ENCODE data around the gene MFRP. TPM values are rescaled to one million over a fixed set of nuclear protein-coding genes. Genes with fewer than 3 reads are reported as not detected.

Gene MFRP
- total RNA-seq, 2 donors from 2014 or later = not detected

DNA sequence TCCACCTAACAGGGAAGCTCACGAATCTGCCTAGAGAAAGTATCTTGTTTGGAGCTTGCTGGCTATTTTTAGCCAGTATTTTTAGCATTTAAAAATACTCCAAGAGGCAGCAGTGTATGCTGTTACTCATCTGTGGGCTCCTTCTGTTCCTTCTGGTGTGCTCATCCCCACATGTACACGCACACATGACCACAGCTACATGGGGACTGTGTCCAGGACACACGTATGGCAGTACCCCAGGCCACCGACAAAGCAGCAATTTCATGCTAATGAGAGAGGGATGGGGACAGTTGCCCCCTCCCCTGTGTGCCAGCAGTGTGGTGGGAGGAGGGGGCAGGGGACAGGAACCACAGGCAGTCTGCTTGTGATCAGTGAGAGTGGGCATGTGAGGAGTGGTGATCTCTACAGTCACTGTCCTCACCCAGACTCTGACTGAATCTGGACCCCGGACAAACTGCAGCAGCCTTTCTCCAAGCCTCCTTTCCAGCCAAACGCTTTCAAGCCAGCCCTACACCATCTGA, 18.6 kb upstream of the MFRP start:
- Histone ChIP-seq H3K9me3 (no peaks in the 10 kb centered on the region), H3K4me3 (peak overlapping the region in 1 of 2 donors; percentile 56), H3K36me3 (no peaks in the 10 kb centered on the region), H3K27ac (peak overlapping the region; percentile 94), H3K4me1 (peaks cover 0 to 80% of the 10 kb centered on the region in 2 donors), H3K27me3 (no peaks in the 10 kb centered on the region)
- no peak for DNase-seq (ENCODE audit: low spot score)
- TF ChIP-seq, protein P1, sequence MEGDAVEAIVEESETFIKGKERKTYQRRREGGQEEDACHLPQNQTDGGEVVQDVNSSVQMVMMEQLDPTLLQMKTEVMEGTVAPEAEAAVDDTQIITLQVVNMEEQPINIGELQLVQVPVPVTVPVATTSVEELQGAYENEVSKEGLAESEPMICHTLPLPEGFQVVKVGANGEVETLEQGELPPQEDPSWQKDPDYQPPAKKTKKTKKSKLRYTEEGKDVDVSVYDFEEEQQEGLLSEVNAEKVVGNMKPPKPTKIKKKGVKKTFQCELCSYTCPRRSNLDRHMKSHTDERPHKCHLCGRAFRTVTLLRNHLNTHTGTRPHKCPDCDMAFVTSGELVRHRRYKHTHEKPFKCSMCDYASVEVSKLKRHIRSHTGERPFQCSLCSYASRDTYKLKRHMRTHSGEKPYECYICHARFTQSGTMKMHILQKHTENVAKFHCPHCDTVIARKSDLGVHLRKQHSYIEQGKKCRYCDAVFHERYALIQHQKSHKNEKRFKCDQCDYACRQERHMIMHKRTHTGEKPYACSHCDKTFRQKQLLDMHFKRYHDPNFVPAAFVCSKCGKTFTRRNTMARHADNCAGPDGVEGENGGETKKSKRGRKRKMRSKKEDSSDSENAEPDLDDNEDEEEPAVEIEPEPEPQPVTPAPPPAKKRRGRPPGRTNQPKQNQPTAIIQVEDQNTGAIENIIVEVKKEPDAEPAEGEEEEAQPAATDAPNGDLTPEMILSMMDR (IDR thresholded peaks at IDR 0.05) = no peak

DNA sequence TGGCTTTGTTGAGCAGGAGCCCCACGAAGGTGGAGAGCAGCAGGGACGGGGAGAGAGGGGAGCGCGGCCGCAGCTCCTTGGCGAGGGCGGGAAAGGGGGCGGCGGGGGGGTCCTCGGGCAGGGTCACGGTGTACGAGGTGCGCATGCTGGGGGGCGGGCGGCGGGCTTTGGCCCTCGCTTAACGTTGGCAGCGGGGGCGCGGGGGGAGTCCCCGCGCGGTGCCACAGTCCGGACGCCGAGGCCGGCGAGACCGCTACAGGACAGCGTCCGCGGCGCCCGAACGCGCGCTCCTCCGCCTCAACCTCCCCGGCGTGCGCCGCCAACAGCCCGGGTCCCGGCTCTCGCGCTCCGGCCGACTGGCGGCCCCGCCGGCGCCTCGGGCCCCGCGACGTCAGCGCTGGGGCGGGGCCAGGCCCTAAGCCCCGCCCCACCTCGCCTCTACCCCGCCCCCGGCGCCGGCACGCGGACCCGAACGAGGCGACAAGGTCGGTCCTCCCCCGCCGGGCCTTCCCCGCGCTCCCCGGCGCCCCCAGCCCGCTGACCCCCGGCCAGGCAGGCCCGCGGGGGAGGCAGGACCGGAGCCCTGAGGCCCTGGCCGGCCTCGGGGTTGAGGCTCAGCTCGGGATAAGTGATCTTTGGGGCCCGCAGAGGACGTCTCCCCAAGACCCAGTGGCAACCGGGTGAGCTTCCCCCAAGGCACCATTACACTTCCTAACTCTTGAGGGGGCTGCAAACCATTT, 17.5 kb upstream of the MFRP start:
- Histone ChIP-seq H3K36me3 (peaks cover 9% of the 10 kb centered on the region), H3K9me3 (no peaks in the 10 kb centered on the region), H3K27me3 (no peaks in the 10 kb centered on the region), H3K4me1 (peaks cover 0 to 78% of the 10 kb centered on the region in 2 donors), H3K4me3 (peak overlapping the region; percentile 49 to 56), H3K27ac (peak overlapping the region; percentile 94)
- TF ChIP-seq, protein P1 (IDR thresholded peaks at IDR 0.05) = no peak
- DNase-seq (ENCODE audit: low spot score) = no peak

DNA sequence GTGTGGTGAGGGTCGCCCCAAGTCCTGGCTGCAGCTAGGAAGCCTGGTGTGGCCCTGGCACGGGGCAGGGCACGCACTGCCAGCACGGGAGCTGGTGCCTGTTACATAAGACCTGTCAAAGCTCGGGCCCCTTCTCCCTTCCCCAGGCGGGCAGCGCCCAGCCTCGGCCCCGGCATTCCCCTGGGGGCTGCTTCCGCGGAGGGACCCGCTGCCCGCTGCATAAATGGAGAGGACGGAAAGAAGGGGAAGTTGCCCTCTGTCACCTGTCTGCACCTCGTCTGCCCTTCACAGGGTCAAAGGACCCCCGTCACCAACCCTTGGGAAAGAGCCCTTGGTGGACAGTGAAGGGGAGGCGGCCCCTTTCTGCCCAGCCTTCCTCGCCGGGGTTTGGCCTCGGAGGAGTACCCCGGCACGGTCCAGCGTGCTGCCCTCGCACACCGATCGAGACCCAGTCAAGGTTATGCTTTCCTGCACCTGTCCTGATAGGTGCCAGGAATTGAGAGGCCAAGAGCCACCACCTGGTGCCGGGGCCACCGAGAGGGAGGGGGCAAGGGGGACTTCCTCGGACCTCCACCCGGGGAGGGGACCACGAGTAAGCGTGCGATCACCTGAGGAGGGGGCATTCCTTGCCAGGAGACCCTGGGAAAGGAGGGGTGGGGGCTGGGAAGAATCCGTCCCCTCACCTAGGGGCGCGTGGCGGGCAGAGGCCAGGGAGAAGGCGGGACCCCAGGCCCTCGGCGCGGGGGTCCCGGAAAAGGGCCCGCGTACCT, 16.8 kb upstream of the MFRP start:
- H3K27ac ChIP-seq = peak overlapping the region; percentile 94
- peaks cover 16% of the 10 kb centered on the region for H3K36me3 ChIP-seq
- no peaks in the 10 kb centered on the region for H3K27me3 ChIP-seq
- peak overlapping the region; percentile 49 to 56 for H3K4me3 ChIP-seq
- no peaks in the 10 kb centered on the region for H3K9me3 ChIP-seq
- TF ChIP-seq, protein P1 (IDR thresholded peaks at IDR 0.05) = no peak
- no peak for DNase-seq (ENCODE audit: low spot score)
- H3K4me1 ChIP-seq = peaks cover 0 to 71% of the 10 kb centered on the region in 2 donors

DNA sequence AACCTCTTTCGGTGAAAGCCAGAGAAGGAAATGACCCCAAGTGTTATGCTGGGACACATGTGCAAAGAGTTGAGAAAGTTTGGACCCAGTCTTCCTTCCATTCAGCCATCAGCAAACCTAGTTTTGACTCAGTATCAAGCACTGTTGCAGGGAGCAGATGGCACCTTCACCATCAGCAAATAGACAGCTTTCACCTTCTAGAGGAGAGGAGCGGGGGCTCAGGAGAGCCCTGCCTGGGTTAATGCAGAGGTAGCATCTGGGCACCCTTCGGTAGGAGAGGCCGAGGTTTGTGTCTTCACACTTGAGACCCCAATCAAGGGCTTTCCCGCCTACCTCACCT, 16.2 kb upstream of the MFRP start:
- H3K9me3 ChIP-seq = no peaks in the 10 kb centered on the region
- H3K27ac ChIP-seq = peak overlapping the region; percentile 94
- DNase-seq (ENCODE audit: low spot score) = no peak
- TF ChIP-seq, protein P1 (IDR thresholded peaks at IDR 0.05) = no peak
- peak overlapping the region; percentile 49 to 56 for H3K4me3 ChIP-seq
- H3K4me1 ChIP-seq = peaks cover 0 to 66% of the 10 kb centered on the region in 2 donors
- H3K27me3 ChIP-seq = no peaks in the 10 kb centered on the region
- H3K36me3 ChIP-seq = peaks cover 22% of the 10 kb centered on the region

DNA sequence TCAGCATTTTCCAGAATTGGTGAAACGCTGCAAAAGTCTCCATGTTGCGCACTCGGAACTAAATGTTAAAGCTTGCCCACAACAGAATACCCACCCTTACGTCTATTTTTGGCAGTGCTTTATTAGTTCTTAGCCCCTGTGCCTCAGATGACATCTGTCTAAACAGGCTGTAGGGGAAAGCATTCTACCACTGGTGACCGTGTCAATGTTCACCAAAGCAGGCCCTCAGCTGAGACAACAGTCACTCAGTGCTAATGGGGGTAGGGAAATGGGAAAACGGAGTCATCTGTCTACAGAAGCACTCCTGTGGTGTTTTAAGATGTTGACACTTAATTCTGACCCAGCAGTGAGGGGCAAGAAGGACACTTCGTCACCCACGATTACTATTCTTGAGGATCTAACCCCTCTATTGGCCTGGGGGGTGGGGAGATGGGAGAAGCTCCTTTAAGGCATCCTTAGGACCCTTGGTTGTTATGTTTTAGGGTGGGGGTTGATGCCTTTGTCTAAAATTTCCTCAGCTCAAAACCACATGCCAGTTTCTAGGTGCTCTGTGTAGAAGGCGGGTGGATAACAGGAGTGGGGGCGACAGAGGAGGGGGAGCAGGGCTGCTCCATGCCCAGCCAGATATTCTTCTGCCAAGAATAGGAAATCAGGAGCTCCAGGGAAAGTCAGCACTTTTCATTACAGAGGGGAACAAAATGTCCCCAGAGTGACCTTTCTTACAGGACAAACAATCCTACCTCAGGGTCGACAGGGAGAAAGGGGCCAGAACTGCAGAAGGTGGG, 15.6 kb upstream of the MFRP start:
- Histone ChIP-seq H3K9me3 (no peaks in the 10 kb centered on the region), H3K27ac (peak overlapping the region; percentile 94), H3K27me3 (no peaks in the 10 kb centered on the region), H3K4me3 (peak overlapping the region; percentile 49 to 56), H3K36me3 (peaks cover 28% of the 10 kb centered on the region), H3K4me1 (peaks cover 0 to 66% of the 10 kb centered on the region in 2 donors)
- no peak for DNase-seq (ENCODE audit: low spot score)
- TF ChIP-seq, protein P1 (IDR thresholded peaks at IDR 0.05) = no peak
